ENCODE measurements around the gene CLK2.

DNA sequence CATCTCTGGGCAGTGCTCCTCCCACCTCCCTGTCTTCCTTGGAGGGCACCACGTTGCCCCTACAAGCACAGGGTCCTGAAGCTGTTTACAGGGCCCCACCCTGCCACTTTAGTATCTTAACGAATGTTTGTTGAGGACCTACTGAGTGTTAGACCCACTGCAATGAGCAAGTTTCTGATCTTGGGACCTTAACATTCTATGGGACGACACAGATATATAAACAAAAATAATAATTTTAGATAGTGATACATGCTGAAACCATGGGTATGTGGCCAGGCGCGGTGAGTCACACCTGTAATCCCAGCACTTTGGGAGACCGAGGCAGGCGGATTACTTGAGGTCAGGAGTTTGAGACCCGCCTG, 28.2 kb downstream of the CLK2 start:
- TF ChIP-seq CTCF (conservative IDR thresholded peaks at IDR 0.05) (no peak), ZFX (IDR thresholded peaks at IDR 0.05) (no peak)

Data from C4-2B (cell line).